Ishikawa (cell line): Measurements from ENCODE around the gene PEX3.

Experiments
- CEBPB ChIP-seq: IDR thresholded peaks from 2 replicates; pipeline ENCODE4 v1.6.1; 2012
- CREB1 ChIP-seq: IDR thresholded peaks from 2 replicates; pipeline ENCODE4 v1.6.1; 2012; ENCODE audit warnings: low read depth
- EGR1 ChIP-seq: IDR thresholded peaks from 2 replicates; pipeline ENCODE4 v1.6.1; 2012
- EP300 ChIP-seq: IDR thresholded peaks from 2 replicates; pipeline ENCODE4 v1.6.1; 2012; ENCODE audit warnings: borderline replicate concordance
- FOXM1 ChIP-seq: IDR thresholded peaks from 2 replicates; pipeline ENCODE4 v1.6.1; 2012; ENCODE audit warnings: low read depth, borderline replicate concordance
- NFIC ChIP-seq: IDR thresholded peaks from 2 replicates; pipeline ENCODE4 v1.6.1; 2012
- RAD21 ChIP-seq: IDR thresholded peaks from 2 replicates; pipeline ENCODE4 v1.6.1; 2012; ENCODE audit warnings: low read depth
- TAF1 ChIP-seq: IDR thresholded peaks from 2 replicates; pipeline ENCODE4 v1.6.1; 2012; ENCODE audit warnings: low read depth, mild to moderate bottlenecking
- TCF12 ChIP-seq: IDR thresholded peaks from 2 replicates; pipeline ENCODE4 v1.6.1; 2012; ENCODE audit warnings: low read depth
- TEAD4 ChIP-seq: IDR thresholded peaks from 2 replicates; pipeline ENCODE4 v1.6.1; 2012
- YY1 ChIP-seq: IDR thresholded peaks from 2 replicates; pipeline ENCODE4 v1.6.1; 2012; ENCODE audit warnings: low read depth
- ZBTB7A ChIP-seq: IDR thresholded peaks from 2 replicates; pipeline ENCODE4 v1.6.1; 2012; ENCODE audit warnings: low read depth
- TF ChIP-seq, protein P1 (sequence below): IDR thresholded peaks from 2 replicates; pipeline ENCODE4 v1.6.1; 2012
- TF ChIP-seq, protein P2 (sequence below): IDR thresholded peaks from 2 replicates; pipeline ENCODE4 v1.6.1; 2012
- TF ChIP-seq, protein P3 (sequence below): IDR thresholded peaks from 2 replicates; pipeline ENCODE4 v1.6.1; 2012; ENCODE audit warnings: low read depth, mild to moderate bottlenecking

PEX3 gene

DNA sequence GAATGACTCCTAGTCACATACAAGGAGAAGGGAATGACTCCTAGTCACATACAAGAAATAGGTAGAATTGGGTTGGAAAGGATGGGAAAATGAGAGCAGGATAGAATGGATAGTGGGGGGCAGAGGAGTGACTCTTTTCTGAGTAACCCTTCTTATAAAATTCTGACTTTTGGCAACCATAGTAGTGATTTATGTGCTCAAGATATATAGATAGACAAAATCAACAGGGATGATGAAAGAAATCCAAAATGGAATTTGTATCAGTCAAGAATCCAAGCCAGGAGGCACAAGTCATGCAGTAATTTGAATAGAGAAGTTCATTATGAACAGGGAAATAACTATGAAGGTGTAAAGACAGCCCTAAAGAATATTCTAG is 41.8 kb upstream of the PEX3 start:
- TF ChIP-seq ZBTB7A (no peak), CEBPB (no peak), YY1 (no peak), TAF1 (no peak), TEAD4 (no peak), CREB1 (no peak), FOXM1 (no peak)
- TF ChIP-seq, protein P1, sequence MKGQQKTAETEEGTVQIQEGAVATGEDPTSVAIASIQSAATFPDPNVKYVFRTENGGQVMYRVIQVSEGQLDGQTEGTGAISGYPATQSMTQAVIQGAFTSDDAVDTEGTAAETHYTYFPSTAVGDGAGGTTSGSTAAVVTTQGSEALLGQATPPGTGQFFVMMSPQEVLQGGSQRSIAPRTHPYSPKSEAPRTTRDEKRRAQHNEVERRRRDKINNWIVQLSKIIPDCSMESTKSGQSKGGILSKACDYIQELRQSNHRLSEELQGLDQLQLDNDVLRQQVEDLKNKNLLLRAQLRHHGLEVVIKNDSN, result no peak

DNA sequence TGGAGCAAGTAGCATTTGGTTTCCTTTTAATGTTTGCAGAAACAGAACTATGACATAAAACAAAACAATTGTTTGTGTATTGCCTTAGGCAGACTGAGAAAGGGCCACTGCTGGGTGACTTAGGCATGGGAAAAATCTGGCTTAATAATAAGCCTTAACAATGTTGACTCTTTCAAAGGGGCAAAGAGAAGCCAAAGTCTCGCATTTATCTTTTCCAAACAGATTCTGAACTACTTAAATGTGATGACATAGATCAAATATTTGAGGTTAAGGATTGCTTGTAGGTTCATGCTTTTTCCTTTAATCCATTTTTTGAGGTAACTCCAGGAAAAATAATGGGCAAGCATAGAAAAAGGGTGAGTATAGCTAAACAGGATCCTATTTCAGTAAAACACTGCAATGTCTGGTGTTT is 39.7 kb upstream of the PEX3 start:
- TF ChIP-seq, protein P2, sequence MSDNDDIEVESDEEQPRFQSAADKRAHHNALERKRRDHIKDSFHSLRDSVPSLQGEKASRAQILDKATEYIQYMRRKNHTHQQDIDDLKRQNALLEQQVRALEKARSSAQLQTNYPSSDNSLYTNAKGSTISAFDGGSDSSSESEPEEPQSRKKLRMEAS, result no peak
- TF ChIP-seq TAF1 (no peak), NFIC (no peak), CEBPB (no peak), YY1 (no peak), EP300 (no peak), ZBTB7A (no peak), TEAD4 (no peak), EGR1 (no peak), CREB1 (no peak), TCF12 (no peak), RAD21 (no peak), FOXM1 (no peak)
- TF ChIP-seq, protein P3, sequence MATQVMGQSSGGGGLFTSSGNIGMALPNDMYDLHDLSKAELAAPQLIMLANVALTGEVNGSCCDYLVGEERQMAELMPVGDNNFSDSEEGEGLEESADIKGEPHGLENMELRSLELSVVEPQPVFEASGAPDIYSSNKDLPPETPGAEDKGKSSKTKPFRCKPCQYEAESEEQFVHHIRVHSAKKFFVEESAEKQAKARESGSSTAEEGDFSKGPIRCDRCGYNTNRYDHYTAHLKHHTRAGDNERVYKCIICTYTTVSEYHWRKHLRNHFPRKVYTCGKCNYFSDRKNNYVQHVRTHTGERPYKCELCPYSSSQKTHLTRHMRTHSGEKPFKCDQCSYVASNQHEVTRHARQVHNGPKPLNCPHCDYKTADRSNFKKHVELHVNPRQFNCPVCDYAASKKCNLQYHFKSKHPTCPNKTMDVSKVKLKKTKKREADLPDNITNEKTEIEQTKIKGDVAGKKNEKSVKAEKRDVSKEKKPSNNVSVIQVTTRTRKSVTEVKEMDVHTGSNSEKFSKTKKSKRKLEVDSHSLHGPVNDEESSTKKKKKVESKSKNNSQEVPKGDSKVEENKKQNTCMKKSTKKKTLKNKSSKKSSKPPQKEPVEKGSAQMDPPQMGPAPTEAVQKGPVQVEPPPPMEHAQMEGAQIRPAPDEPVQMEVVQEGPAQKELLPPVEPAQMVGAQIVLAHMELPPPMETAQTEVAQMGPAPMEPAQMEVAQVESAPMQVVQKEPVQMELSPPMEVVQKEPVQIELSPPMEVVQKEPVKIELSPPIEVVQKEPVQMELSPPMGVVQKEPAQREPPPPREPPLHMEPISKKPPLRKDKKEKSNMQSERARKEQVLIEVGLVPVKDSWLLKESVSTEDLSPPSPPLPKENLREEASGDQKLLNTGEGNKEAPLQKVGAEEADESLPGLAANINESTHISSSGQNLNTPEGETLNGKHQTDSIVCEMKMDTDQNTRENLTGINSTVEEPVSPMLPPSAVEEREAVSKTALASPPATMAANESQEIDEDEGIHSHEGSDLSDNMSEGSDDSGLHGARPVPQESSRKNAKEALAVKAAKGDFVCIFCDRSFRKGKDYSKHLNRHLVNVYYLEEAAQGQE, result no peak
- TF ChIP-seq, protein P1, result no peak

DNA sequence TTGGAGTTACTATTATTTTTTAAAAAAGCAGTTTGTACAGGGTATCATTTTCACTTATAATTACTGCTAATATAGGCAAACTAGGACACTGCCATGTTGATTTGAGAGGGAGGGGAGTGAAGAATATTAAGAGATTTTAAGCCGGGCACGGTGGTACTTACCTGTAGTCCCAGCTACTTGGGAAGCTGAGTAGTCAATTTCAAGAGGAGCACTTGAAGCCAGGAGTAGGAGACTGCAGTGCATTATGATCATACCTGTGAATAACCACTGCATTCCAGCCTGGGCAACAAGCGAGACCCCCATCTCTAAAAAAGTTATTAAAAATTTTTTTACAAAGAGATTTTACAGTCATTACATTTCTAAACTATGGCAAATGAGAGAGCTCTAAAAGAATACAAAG is 35.8 kb upstream of the PEX3 start:
- TF ChIP-seq TEAD4 (no peak), ZBTB7A (no peak), FOXM1 (no peak), RAD21 (no peak), EP300 (no peak), NFIC (no peak), EGR1 (no peak), CEBPB (no peak), YY1 (no peak), TAF1 (no peak), CREB1 (no peak), TCF12 (no peak)
- TF ChIP-seq, protein P3, result no peak
- TF ChIP-seq, protein P2, result no peak
- TF ChIP-seq, protein P1, result no peak

DNA sequence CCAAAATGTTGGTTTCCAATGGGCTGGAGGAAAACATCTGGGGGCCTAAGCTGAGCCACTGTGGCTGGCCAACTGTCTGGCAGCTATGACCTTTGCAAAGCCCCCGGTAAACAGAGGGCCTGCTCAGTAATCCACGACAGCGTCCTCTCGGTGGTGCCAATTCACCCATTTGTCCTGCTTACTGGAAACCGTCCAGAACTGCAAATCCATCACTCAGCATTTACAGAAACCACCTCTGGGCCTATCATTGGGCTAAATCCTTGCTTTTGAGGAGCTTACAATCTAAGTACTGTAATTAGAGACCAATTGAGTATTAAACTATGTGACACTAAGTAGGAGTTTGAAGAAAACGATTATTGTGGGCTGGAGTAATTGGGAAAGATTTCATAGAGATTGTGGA is 31.1 kb upstream of the PEX3 start:
- no peak for TF ChIP-seq YY1
- no peak for TF ChIP-seq TAF1
- no peak for TF ChIP-seq FOXM1
- no peak for TF ChIP-seq ZBTB7A
- TF ChIP-seq, protein P1, result no peak
- TF ChIP-seq EGR1, result no peak
- TF ChIP-seq EP300, result no peak
- TF ChIP-seq TCF12, result no peak
- TF ChIP-seq CEBPB, result no peak
- no peak for TF ChIP-seq NFIC
- TF ChIP-seq RAD21, result no peak
- no peak for TF ChIP-seq CREB1
- TF ChIP-seq, protein P3, result no peak
- TF ChIP-seq, protein P2, result no peak
- no peak for TF ChIP-seq TEAD4
